Keratinocyte (primary cell): ENCODE data around the gene WDFY1. TPM values are rescaled to one million over a fixed set of nuclear protein-coding genes. Genes with fewer than 3 reads are reported as not detected.

ENCODE experiments used
- DNase-seq: peaks from one replicate; pipeline ENCODE4 v3.0.0-alpha.2; 2011; ENCODE audit warnings: low read depth, missing footprints, low spot score
- FAIRE-seq: peaks from 2 replicates; lab custom pipeline; 2011; peaks lifted over from hg19 to GRCh38; lab: Jason Lieb, UNC
- H2AFZ ChIP-seq: 2 replicates; pipeline ENCODE4 v1.6.0; 2012; ENCODE audit warnings: low read length, control low read depth, inconsistent platforms; ENCODE audit not compliant: control insufficient read depth
- H3K27ac ChIP-seq: 2 replicates; pipeline ENCODE4 v1.5.1; 2011; ENCODE audit warnings: low read length; ENCODE audit not compliant: control insufficient read depth, insufficient read depth
- H3K27me3 ChIP-seq: 3 replicates; pipeline ENCODE4 v1.6.0; 2011; ENCODE audit warnings: low read length; ENCODE audit not compliant: control insufficient read depth, insufficient read depth; ENCODE audit errors: extremely low read depth
- H3K36me3 ChIP-seq, 2 experiments: 2 replicates in 1 of 2; 3 replicates in 1 of 2; pipeline ENCODE4 v1.5.1; 2011; ENCODE audit warnings: low read length in 2 of 2, mild to moderate bottlenecking in 1 of 2; ENCODE audit not compliant: control insufficient read depth in 2 of 2, insufficient read depth in 2 of 2; ENCODE audit errors: extremely low read depth in 1 of 2
- H3K4me1 ChIP-seq: 3 replicates; pipeline ENCODE4 v1.5.1; 2011; ENCODE audit warnings: low read length; ENCODE audit not compliant: control insufficient read depth, insufficient read depth; ENCODE audit errors: extremely low read depth
- H3K4me2 ChIP-seq: 3 replicates; pipeline ENCODE4 v1.6.0; 2011; ENCODE audit warnings: low read depth, low read length; ENCODE audit not compliant: control insufficient read depth, insufficient read depth; ENCODE audit errors: extremely low read depth
- H3K4me3 ChIP-seq, 3 experiments: fragments of 200-600 bp in 1 of 3; sonication (generic) in 1 of 3; 2 replicates in 2 of 3; 3 replicates in 1 of 3; pipeline ENCODE4 v1.5.1; 2011 to 2016; ENCODE audit warnings: low read length in 3 of 3, mild to moderate bottlenecking in 3 of 3, control low read depth in 2 of 3, inconsistent platforms in 1 of 3, low read depth in 1 of 3, mixed read lengths in 1 of 3, mixed run types in 1 of 3, moderate library complexity in 1 of 3; ENCODE audit not compliant: control insufficient read depth in 2 of 3, insufficient read depth in 2 of 3; ENCODE audit errors: extremely low read depth in 1 of 3
- H3K79me2 ChIP-seq: 2 replicates; pipeline ENCODE4 v1.6.0; 2012; ENCODE audit warnings: low read length; ENCODE audit not compliant: control insufficient read depth, insufficient read depth
- H3K9ac ChIP-seq: 3 replicates; pipeline ENCODE4 v1.6.0; 2011; ENCODE audit warnings: low read length; ENCODE audit not compliant: control insufficient read depth, insufficient read depth; ENCODE audit errors: extremely low read depth
- H3K9me1 ChIP-seq: 3 replicates; pipeline ENCODE4 v1.6.0; 2011; ENCODE audit warnings: low read length; ENCODE audit not compliant: control insufficient read depth, insufficient read depth; ENCODE audit errors: extremely low read depth
- H3K9me3 ChIP-seq: 2 replicates; pipeline ENCODE4 v1.5.1; 2012; ENCODE audit warnings: low read depth, low read length; ENCODE audit not compliant: control insufficient read depth
- H4K20me1 ChIP-seq: 3 replicates; pipeline ENCODE4 v1.6.0; 2011; ENCODE audit warnings: low read length; ENCODE audit not compliant: control insufficient read depth, insufficient read depth; ENCODE audit errors: extremely low read depth
- CTCF ChIP-seq, 3 experiments: IDR thresholded peaks in 1 of 3; conservative IDR thresholded peaks in 1 of 3; optimal IDR thresholded peaks in 1 of 3; 2 replicates in 2 of 3; 3 replicates in 1 of 3; pipeline versions ENCODE3 to v1.5.1; 2011; ENCODE audit warnings: low read length in 3 of 3, mild to moderate bottlenecking in 3 of 3, moderate library complexity in 2 of 3, control low read depth in 1 of 3, inconsistent platforms in 1 of 3; ENCODE audit not compliant: insufficient read depth in 2 of 3; ENCODE audit errors: extremely low read depth in 1 of 3
- EZH2 ChIP-seq: IDR thresholded peaks from one replicate; pipeline ENCODE4 v1.6.1; 2012; ENCODE audit warnings: inconsistent platforms, mild to moderate bottlenecking, low read length, moderate library complexity
- dilution Hi-C: fragments of 300-500 bp; cut with MboI; formaldehyde crosslinking; loops from one replicate; pipeline ENCODE4 v1.7.0; 2020; ENCODE audit warnings: low sequenced_read_pairs; ENCODE audit not compliant: extremely low pct_ligation_motif_present
- polyA plus RNA-seq, 5 experiments: library from polyadenylated mRNA; depleted of rRNA in 3 of 5; stranded (reverse) in 3 of 5; stranded (forward) in 1 of 5; unstranded in 1 of 5; fragments of >200 nt; gene quantifications; 1 replicate in 1 of 5; 2 replicates in 3 of 5; 3 replicates in 1 of 5; pipeline versions ENCODE4 v1.2.1 to v1.2.3, GENCODE V29; 2011 to 2012; ENCODE audit warnings: missing spikeins in 2 of 5, low read depth in 1 of 5, low replicate concordance in 1 of 5

The WDFY1 gene
- polyA plus RNA-seq, 1 donor (not counting 4 experiments of a cell fraction or from before 2014, with no cell fraction given) = 54.9 TPM

GRCh38 chr2:223954401-223954800 is 9.3 kb upstream of the WDFY1 start:
- Histone ChIP-seq H3K27me3 (no peaks in the 10 kb centered on the region), H3K9me3 (no peaks in the 10 kb centered on the region), H3K4me3 (no peak overlapping the region), H3K4me2 (no peak overlapping the region), H3K27ac (no peak overlapping the region), H2AFZ (no peak overlapping the region), H3K4me1 (peaks cover 27% of the 10 kb centered on the region), H3K36me3 (peaks cover 0 to 2% of the 10 kb centered on the region in 2 experiments), H3K9ac (no peak overlapping the region), H3K9me1 (no peaks in the 10 kb centered on the region), H4K20me1 (no peaks in the 10 kb centered on the region), H3K79me2 (peaks cover 22% of the 10 kb centered on the region)
- no peak for TF ChIP-seq CTCF (optimal IDR thresholded peaks at IDR 0.05 in 1 of 3, IDR thresholded peaks at IDR 0.05 in 1 of 3, conservative IDR thresholded peaks at IDR 0.05 in 1 of 3; ENCODE audit: extremely low read depth in 1 of 3, insufficient read depth in 2 of 3, low read length in 3 of 3)
- no peak for TF ChIP-seq EZH2
- dilution Hi-C loops = no loop called here
- FAIRE-seq (no peak), DNase-seq (no peak)

- no peak for TF ChIP-seq EZH2
- TF ChIP-seq CTCF (optimal IDR thresholded peaks at IDR 0.05 in 1 of 3, IDR thresholded peaks at IDR 0.05 in 1 of 3, conservative IDR thresholded peaks at IDR 0.05 in 1 of 3; ENCODE audit: extremely low read depth in 1 of 3, insufficient read depth in 2 of 3, low read length in 3 of 3) = no peak
- Histone ChIP-seq H2AFZ (peak overlapping the region; percentile 44), H3K4me2 (no peak overlapping the region), H3K79me2 (peaks cover 2% of the 10 kb centered on the region), H3K9ac (no peak overlapping the region), H4K20me1 (no peaks in the 10 kb centered on the region), H3K9me3 (no peaks in the 10 kb centered on the region), H3K4me3 (no peak overlapping the region), H3K36me3 (no peaks in the 10 kb centered on the region), H3K4me1 (peaks cover 16% of the 10 kb centered on the region), H3K9me1 (no peaks in the 10 kb centered on the region), H3K27me3 (no peaks in the 10 kb centered on the region), H3K27ac (no peak overlapping the region)
- FAIRE-seq (no peak), DNase-seq (no peak)
- dilution Hi-C loops = no loop called here
These were observed 7.3 kb upstream of the WDFY1 start for GRCh38 chr2:223952280-223952968.
